Measurements from ENCODE around the gene NME4. TPM values are rescaled to one million over a fixed set of nuclear protein-coding genes. Genes with fewer than 3 reads are reported as not detected.
"Not testable (repeated sequence)": the region's sequence is repeated elsewhere in the genome, so short reads cannot be mapped to it uniquely, and the experiment has no call there.

The NME4 gene
- total RNA-seq, 2 donors from 2014 or later, result 45.4 to 45.8 TPM

DNA sequence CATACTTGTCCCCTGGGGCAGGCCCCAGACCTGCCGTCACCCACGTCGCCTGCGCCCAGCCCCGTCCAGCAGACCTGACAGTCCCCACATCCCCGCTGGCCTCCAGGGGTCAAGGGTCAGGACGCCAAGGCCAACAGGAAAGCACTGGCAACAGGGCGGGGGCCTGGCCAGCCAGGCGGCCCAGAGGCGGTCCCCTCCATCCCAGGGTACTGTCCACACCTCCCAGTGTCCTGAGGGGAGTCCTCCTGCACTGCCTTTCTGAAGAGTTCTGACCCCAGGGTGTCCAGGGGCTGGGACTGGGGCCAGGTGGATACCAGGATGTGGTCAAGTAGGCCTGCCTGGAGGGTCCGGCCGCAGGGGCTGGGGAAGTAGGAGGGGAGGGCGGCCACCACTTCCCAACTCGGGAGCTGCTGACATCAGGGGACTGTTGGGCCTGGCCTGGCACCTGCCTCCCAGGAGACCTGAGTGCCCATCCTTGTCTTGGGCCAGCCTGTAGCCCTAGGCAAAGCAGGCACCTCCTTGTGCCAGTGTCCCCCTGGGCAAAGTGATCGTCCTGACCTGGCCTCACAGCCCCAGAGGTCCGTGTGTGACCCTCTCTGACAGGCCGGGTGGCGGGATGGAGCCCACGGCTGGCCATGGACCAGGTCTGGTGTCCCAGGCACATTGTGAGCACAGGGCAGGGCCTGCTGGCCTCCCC is 37.8 kb upstream of the NME4 start:
- DNase-seq (ENCODE audit: low spot score), result no peak
- TF ChIP-seq, protein P1, sequence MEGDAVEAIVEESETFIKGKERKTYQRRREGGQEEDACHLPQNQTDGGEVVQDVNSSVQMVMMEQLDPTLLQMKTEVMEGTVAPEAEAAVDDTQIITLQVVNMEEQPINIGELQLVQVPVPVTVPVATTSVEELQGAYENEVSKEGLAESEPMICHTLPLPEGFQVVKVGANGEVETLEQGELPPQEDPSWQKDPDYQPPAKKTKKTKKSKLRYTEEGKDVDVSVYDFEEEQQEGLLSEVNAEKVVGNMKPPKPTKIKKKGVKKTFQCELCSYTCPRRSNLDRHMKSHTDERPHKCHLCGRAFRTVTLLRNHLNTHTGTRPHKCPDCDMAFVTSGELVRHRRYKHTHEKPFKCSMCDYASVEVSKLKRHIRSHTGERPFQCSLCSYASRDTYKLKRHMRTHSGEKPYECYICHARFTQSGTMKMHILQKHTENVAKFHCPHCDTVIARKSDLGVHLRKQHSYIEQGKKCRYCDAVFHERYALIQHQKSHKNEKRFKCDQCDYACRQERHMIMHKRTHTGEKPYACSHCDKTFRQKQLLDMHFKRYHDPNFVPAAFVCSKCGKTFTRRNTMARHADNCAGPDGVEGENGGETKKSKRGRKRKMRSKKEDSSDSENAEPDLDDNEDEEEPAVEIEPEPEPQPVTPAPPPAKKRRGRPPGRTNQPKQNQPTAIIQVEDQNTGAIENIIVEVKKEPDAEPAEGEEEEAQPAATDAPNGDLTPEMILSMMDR (IDR thresholded peaks at IDR 0.05), result no peak
- Histone ChIP-seq H3K27ac (no peak overlapping the region), H3K9me3 (no peaks in the 10 kb centered on the region), H3K36me3 (no peaks in the 10 kb centered on the region), H3K4me1 (peaks cover 0 to 9% of the 10 kb centered on the region in 2 donors), H3K4me3 (no peak overlapping the region), H3K27me3 (no peaks in the 10 kb centered on the region)

GRCh38 chr16:359871-360697 is 36.9 kb upstream of the NME4 start:
- Histone ChIP-seq H3K9me3 (no peaks in the 10 kb centered on the region), H3K4me3 (no peak overlapping the region), H3K4me1 (peaks cover 0 to 9% of the 10 kb centered on the region in 2 donors), H3K27ac (no peak overlapping the region), H3K27me3 (no peaks in the 10 kb centered on the region), H3K36me3 (no peaks in the 10 kb centered on the region)
- TF ChIP-seq, protein P1 (IDR thresholded peaks at IDR 0.05), result no peak
- DNase-seq (ENCODE audit: low spot score), result no peak

- Histone ChIP-seq H3K4me3 (no peak overlapping the region), H3K4me1 (peaks cover 0 to 9% of the 10 kb centered on the region in 2 donors), H3K9me3 (no peaks in the 10 kb centered on the region), H3K27ac (no peak overlapping the region), H3K36me3 (no peaks in the 10 kb centered on the region), H3K27me3 (no peaks in the 10 kb centered on the region)
- no peak for DNase-seq (ENCODE audit: low spot score)
- TF ChIP-seq, protein P1 (IDR thresholded peaks at IDR 0.05), result no peak
These were observed 36.2 kb upstream of the NME4 start for GRCh38 chr16:360698-361336.

- DNase-seq (ENCODE audit: low spot score), result no peak
- no peak overlapping the region for H3K4me3 ChIP-seq
- H3K9me3 ChIP-seq, result no peaks in the 10 kb centered on the region
- no peaks in the 10 kb centered on the region for H3K27me3 ChIP-seq
- peaks cover under 1% of the 10 kb centered on the region for H3K36me3 ChIP-seq
- H3K4me1 ChIP-seq, result peaks cover 0 to 9% of the 10 kb centered on the region in 2 donors
- no peak overlapping the region for H3K27ac ChIP-seq
- TF ChIP-seq, protein P1 (IDR thresholded peaks at IDR 0.05), result no peak
These were observed 35.6 kb upstream of the NME4 start for GRCh38 chr16:361341-361871.

GRCh38 chr16:361872-362701 is 34.9 kb upstream of the NME4 start:
- Histone ChIP-seq H3K4me3 (no peak overlapping the region), H3K36me3 (peaks cover 5% of the 10 kb centered on the region), H3K4me1 (peaks cover 0 to 9% of the 10 kb centered on the region in 2 donors), H3K27me3 (no peaks in the 10 kb centered on the region), H3K27ac (no peak overlapping the region), H3K9me3 (no peaks in the 10 kb centered on the region)
- no peak for DNase-seq (ENCODE audit: low spot score)
- TF ChIP-seq, protein P1 (IDR thresholded peaks at IDR 0.05), result peak; percentile 52 to 78

- H3K36me3 ChIP-seq, result peaks cover 11% of the 10 kb centered on the region
- not testable (repeated sequence) for H3K4me1 ChIP-seq; DNase-seq (ENCODE audit: low spot score); H3K27ac ChIP-seq; H3K4me3 ChIP-seq; H3K27me3 ChIP-seq; H3K9me3 ChIP-seq
These were observed 34.3 kb upstream of the NME4 start for GRCh38 chr16:362702-362999.

Measured in right atrium auricular region (tissue), 2 donors.